Measurements from ENCODE around the gene ATG10. TPM values are rescaled to one million over a fixed set of nuclear protein-coding genes. Genes with fewer than 3 reads are reported as not detected.
"Not testable (repeated sequence)": the region's sequence is repeated elsewhere in the genome, so short reads cannot be mapped to it uniquely, and the experiment has no call there.

ATG10 gene
- total RNA-seq, 1 donor from 2014 or later: 6.4 TPM

DNA sequence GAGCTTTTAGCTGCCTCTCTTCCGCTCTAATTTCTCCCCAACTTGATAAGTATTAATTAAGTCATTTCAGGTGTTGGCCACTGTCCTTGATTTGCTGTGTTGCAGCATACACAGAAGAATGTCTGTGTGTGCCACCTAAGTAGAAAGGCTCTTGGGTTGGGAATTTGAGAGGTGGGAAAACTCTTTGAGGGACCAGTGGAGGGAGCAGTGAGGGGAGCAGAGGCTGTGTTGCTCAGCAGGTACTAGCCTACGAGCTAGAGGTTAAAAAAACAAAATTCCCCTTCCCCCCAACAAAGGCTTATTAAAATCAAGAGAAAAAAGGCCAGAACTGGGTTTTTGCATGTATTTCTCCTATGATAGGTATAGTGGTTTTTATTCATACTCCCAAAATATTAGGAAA lies 285.4 kb downstream of the ATG10 start:
- TF ChIP-seq, protein P1, sequence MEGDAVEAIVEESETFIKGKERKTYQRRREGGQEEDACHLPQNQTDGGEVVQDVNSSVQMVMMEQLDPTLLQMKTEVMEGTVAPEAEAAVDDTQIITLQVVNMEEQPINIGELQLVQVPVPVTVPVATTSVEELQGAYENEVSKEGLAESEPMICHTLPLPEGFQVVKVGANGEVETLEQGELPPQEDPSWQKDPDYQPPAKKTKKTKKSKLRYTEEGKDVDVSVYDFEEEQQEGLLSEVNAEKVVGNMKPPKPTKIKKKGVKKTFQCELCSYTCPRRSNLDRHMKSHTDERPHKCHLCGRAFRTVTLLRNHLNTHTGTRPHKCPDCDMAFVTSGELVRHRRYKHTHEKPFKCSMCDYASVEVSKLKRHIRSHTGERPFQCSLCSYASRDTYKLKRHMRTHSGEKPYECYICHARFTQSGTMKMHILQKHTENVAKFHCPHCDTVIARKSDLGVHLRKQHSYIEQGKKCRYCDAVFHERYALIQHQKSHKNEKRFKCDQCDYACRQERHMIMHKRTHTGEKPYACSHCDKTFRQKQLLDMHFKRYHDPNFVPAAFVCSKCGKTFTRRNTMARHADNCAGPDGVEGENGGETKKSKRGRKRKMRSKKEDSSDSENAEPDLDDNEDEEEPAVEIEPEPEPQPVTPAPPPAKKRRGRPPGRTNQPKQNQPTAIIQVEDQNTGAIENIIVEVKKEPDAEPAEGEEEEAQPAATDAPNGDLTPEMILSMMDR (IDR thresholded peaks at IDR 0.05; ENCODE audit: insufficient read depth, low read length, poor library complexity, severe bottlenecking): no peak
- Histone ChIP-seq H3K27me3 (ENCODE audit: control insufficient read depth, insufficient read depth, low read length) (no peaks in the 10 kb centered on the region), H3K4me3 (ENCODE audit: low read depth, low read length) (no peak overlapping the region), H3K36me3 (ENCODE audit: control insufficient read depth, insufficient read depth, low read length) (no peaks in the 10 kb centered on the region)
- no peak for DNase-seq (ENCODE audit: low read depth)

DNA sequence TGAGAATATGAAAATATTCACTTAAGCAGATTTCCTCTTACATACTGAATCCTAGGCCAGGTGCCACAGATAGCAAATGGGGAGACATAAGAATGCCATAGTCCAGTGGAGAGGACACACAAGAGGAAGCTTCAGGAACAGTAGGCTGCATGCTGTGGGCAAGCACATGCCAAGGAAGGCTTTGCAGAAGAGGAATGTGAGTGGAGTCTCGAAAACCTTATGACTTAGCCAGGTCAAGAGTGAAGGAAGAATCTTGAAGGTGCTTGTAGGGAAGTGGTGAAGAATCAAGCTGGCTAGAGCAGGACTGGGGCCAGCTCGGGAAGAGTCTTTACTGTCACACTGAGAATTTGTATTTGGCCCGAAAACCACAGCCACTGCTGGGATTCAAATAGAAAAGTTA lies 285.9 kb downstream of the ATG10 start:
- TF ChIP-seq, protein P1 (IDR thresholded peaks at IDR 0.05; ENCODE audit: insufficient read depth, low read length, poor library complexity, severe bottlenecking): no peak
- H3K4me3 ChIP-seq (ENCODE audit: low read depth, low read length): no peak overlapping the region

DNA sequence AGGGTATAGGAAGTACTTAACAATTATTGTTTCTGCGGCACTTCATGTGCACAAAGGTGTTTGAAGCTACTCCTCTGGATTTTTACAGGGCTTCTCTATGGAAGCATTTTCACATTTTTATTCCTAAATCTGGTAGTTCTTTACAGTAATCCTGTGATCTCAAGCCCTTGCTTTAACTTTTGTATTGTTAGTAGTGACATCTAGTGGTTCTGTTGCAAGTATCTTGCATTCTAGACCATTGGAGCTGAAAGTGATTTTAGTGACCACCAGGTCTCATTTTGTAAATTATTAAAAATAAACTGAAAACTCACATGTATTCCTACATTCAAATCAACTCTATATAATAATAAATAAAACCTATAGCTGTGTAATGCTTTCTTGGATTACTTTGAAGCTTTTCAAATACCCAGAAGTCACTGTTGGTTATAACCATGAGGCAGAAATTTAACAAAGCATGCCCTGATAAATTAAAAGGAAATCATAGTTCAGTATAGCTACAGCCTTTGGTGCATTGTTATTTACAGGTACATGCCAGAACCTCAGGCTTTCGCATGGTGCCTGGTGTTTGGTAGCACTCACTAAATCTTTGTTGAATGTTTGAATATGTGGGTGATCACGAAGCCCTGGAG lies 287.5 kb downstream of the ATG10 start:
- H3K4me3 ChIP-seq (ENCODE audit: low read depth, low read length): no peak overlapping the region
- no peaks in the 10 kb centered on the region for H3K36me3 ChIP-seq (ENCODE audit: control insufficient read depth, insufficient read depth, low read length)
- TF ChIP-seq, protein P1 (IDR thresholded peaks at IDR 0.05; ENCODE audit: insufficient read depth, low read length, poor library complexity, severe bottlenecking): peak; percentile 49
- DNase-seq (ENCODE audit: low read depth): peak; percentile 10
- H3K27me3 ChIP-seq (ENCODE audit: control insufficient read depth, insufficient read depth, low read length): no peaks in the 10 kb centered on the region

More for the DNA sequence above, 285.9 kb downstream of the ATG10 start:
- H3K27me3 ChIP-seq (ENCODE audit: control insufficient read depth, insufficient read depth, low read length): no peaks in the 10 kb centered on the region
- no peaks in the 10 kb centered on the region for H3K36me3 ChIP-seq (ENCODE audit: control insufficient read depth, insufficient read depth, low read length)
- DNase-seq (ENCODE audit: low read depth): no peak

DNA sequence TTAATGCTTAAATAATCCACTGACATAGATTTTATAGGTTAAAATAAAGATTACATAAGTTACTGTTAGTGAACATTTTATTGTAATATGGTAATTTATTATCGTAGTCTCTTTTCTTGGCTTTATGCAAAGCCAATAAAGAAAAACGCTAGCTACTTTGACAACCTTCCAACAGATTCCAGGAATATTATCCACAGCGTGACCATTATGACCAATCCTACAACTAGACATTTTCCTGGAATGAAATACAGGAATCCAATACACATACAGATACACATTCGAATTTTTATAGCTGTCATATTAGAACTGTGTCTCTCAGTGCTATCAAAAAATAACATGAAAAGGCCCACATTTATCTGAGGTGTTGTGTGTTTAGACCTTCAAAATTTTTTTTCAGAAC lies 293.2 kb downstream of the ATG10 start:
- DNase-seq (ENCODE audit: low read depth): no peak
- Histone ChIP-seq H3K36me3 (ENCODE audit: control insufficient read depth, insufficient read depth, low read length) (no peaks in the 10 kb centered on the region), H3K4me3 (ENCODE audit: low read depth, low read length) (no peak overlapping the region), H3K27me3 (ENCODE audit: control insufficient read depth, insufficient read depth, low read length) (no peaks in the 10 kb centered on the region)
- TF ChIP-seq, protein P1 (IDR thresholded peaks at IDR 0.05; ENCODE audit: insufficient read depth, low read length, poor library complexity, severe bottlenecking): no peak

DNA sequence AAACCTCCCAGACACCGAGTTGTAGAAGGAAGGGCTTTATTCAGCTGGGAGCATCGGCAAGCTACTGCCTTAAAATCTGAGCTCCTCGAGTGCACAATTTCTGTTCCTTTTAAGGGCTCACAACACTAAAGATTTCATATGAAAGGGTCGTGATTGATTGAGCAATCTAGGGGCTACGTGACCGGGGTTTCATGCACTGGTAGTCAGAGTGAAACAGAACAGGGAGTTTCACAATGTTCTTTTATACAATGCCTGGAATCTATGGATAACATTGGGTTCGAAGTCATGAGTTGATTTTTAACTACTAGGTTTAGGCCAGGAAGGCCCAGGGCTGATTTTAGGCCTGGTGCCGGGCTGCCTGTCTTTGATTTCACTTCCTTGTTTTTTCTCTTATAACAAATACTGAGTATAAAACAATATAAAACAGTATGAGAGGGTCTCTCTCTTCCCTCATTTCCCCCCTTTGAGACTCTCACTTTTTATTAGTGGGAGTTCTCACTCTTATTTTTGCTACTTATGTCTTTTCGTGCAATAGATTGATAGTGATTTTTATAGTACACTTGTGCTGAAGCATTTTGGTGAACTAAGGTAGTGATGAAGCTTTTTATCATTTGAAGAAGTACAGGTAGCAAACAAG lies 295.6 kb downstream of the ATG10 start:
- DNase-seq (ENCODE audit: low read depth); H3K4me3 ChIP-seq (ENCODE audit: low read depth, low read length); H3K36me3 ChIP-seq (ENCODE audit: control insufficient read depth, insufficient read depth, low read length); H3K27me3 ChIP-seq (ENCODE audit: control insufficient read depth, insufficient read depth, low read length): not testable (repeated sequence)

DNA sequence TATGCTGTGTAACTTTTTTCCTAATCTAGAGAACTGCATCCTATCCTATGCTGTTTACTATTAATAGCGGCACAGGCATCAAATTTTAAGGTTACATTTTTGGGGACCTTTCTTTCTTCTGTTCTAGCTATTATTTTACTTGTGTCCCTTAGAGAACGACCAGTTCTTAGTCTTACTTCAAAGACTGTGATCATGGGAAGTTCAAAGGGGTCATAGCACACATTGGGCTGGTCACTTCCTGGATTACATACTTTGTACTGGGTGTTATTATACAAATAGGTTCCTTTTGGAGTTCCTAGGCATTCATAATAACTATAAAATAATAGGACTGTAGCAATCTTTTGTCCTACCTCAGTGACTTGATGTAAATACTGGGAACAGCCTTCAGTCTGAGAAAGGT lies 297.5 kb downstream of the ATG10 start:
- not testable (repeated sequence) for H3K27me3 ChIP-seq (ENCODE audit: control insufficient read depth, insufficient read depth, low read length); DNase-seq (ENCODE audit: low read depth); H3K4me3 ChIP-seq (ENCODE audit: low read depth, low read length); H3K36me3 ChIP-seq (ENCODE audit: control insufficient read depth, insufficient read depth, low read length)

DNA sequence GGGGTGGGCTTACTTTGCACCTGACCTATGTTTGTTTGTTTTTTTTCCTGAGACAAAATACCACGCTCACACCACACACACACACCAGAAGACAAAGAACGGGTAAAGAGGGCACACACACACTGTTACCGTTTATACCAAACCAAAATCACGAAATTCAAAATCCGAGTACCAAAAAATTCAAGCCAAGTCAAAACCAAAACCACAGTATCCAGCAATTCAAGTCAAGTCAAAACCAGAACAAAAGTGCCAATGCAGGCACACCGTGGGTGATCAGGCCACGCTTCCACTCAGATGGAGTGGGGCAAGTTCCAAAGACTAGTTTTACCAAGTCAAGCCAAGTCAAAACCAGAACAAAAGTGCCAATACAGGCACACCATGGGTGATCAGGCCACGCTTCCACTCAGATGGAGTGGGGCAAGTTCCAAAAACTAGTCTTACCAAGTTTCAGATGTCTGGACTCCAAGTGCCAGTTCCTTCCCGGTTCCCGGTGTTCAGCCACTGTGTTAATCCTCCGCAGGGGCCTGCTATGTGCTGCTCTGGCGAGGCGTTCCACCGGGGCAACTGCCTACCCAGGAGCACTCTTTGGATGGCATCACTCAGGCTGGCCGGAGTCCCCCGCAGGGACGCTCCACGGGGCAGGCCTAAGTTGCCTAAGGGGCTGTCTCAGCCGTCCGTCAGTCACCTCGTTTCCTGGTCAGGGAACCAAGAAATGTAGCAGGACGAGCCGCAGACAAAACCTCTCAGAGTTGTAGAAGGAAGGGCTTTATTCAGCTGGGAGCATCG lies 300.9 kb downstream of the ATG10 start:
- not testable (repeated sequence) for DNase-seq (ENCODE audit: low read depth); H3K36me3 ChIP-seq (ENCODE audit: control insufficient read depth, insufficient read depth, low read length); H3K27me3 ChIP-seq (ENCODE audit: control insufficient read depth, insufficient read depth, low read length); H3K4me3 ChIP-seq (ENCODE audit: low read depth, low read length)

DNA sequence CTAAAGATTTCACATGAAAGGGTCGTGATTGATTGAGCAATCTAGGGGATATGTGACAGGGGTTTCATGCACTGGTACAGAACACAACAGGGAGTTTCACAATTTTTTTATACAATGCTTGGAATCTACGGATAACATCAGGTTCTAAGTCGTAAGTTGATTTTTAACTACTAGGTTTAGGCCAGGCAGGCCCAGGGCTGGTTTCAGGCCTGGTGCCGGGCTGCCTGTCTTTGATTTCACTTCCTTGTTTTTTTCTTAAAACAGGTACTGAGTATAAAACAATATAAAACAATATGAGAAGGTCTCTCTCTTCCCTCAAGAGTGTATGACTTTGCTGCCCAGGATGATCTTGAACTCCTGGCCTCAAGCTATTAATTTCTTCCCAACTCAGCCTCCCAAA lies 301.6 kb downstream of the ATG10 start:
- H3K4me3 ChIP-seq (ENCODE audit: low read depth, low read length); DNase-seq (ENCODE audit: low read depth); H3K27me3 ChIP-seq (ENCODE audit: control insufficient read depth, insufficient read depth, low read length); H3K36me3 ChIP-seq (ENCODE audit: control insufficient read depth, insufficient read depth, low read length): not testable (repeated sequence)
